GM12878 (cell line): ENCODE results near the gene ZNF701. TPM values are rescaled to one million over a fixed set of nuclear protein-coding genes. Genes with fewer than 3 reads are reported as not detected.

Experiments
- ATAC-seq: fragments of 200-7000 bp; cut with Tn5 transposase; 3 replicates; pipeline ENCODE4 v1.9.1; 2020; ENCODE audit warnings: mild to moderate bottlenecking, moderate library complexity
- BruUV-seq: library from RNA; stranded (reverse); fragments of 400-500 nt; replicated peaks from 2 replicates; lab custom pipeline; 2021; lab: Mats Ljungman, UMichigan
- CTCF ChIA-PET: fragments of 300-600 bp; sonication (Branson Sonifier 250); formaldehyde crosslinking; extraction: SDS; loops from one replicate; lab custom pipeline; 2021; ENCODE audit warnings: inconsistent platforms; lab: Yijun Ruan, JAX
- POLR2A ChIA-PET: fragments of 350-600 bp; formaldehyde crosslinking; extraction: SDS; loops from one replicate; lab custom pipeline; 2021; ENCODE audit warnings: inconsistent platforms; lab: Charles Lee
- RAD21 ChIA-PET: fragments of 300-600 bp; sonication (Branson Sonifier 250); formaldehyde crosslinking; loops from one replicate; lab custom pipeline; 2023; ENCODE audit warnings: antibody characterized with exemption; ENCODE audit not compliant: unreplicated experiment; lab: Charles Lee
- SMC1A ChIA-PET: fragments of 300-600 bp; sonication (Branson Sonifier 250); formaldehyde crosslinking; loops from one replicate; lab custom pipeline; 2023; ENCODE audit not compliant: unreplicated experiment, uncharacterized antibody; lab: Charles Lee
- DNase-seq: peaks from one replicate; pipeline ENCODE4 v3.0.0-alpha.2; 2011; ENCODE audit warnings: low read depth, low spot score
- FAIRE-seq: peaks from 3 replicates; lab custom pipeline; 2011; peaks lifted over from hg19 to GRCh38; lab: Jason Lieb, UNC
- H2AFZ ChIP-seq: 2 replicates; pipeline ENCODE4 v1.6.0; 2011; ENCODE audit warnings: low read depth, low read length, control low read depth; ENCODE audit not compliant: control insufficient read depth
- H3K27ac ChIP-seq: 2 replicates; pipeline ENCODE4 v1.5.1; 2011; ENCODE audit warnings: control low read depth; ENCODE audit not compliant: control insufficient read depth, insufficient read depth
- H3K27me3 ChIP-seq, 2 experiments: replicated peaks in 1 of 2; 2 replicates each; pipeline versions ENCODE4 v1.6.0 to v1.6.1; 2011; ENCODE audit warnings: low read length in 1 of 2; ENCODE audit not compliant: control insufficient read depth in 2 of 2, insufficient read depth in 2 of 2
- H3K36me3 ChIP-seq, 2 experiments: 2 replicates each; pipeline ENCODE4 v1.5.1; 2011; ENCODE audit warnings: low read length in 1 of 2; ENCODE audit not compliant: control insufficient read depth in 2 of 2, insufficient read depth in 2 of 2
- H3K4me1 ChIP-seq: 2 replicates; pipeline ENCODE4 v1.6.1; 2011; ENCODE audit warnings: mild to moderate bottlenecking, low read length, moderate library complexity, mixed read lengths; ENCODE audit not compliant: control insufficient read depth, insufficient read depth
- H3K4me2 ChIP-seq: 2 replicates; pipeline ENCODE4 v1.6.0; 2011; ENCODE audit warnings: control low read depth; ENCODE audit not compliant: control insufficient read depth, insufficient read depth
- H3K4me3 ChIP-seq: fragments of 200-600 bp; sonication (generic); 2 replicates; pipeline ENCODE4 v1.5.1; 2016
- H3K79me2 ChIP-seq: 2 replicates; pipeline ENCODE4 v1.6.0; 2011; ENCODE audit warnings: low read length; ENCODE audit not compliant: control insufficient read depth, insufficient read depth
- H3K9ac ChIP-seq: 2 replicates; pipeline ENCODE4 v1.8.0; 2011; ENCODE audit warnings: low read length, control low read depth, mixed read lengths; ENCODE audit not compliant: control insufficient read depth, insufficient read depth
- H3K9me3 ChIP-seq: replicated peaks from 3 replicates; pipeline ENCODE4 v1.5.1; 2011; ENCODE audit warnings: mild to moderate bottlenecking, low read length; ENCODE audit not compliant: control insufficient read depth, insufficient read depth
- H4K20me1 ChIP-seq: 2 replicates; pipeline ENCODE4 v1.6.0; 2011; ENCODE audit not compliant: control insufficient read depth, insufficient read depth
- CUX1 ChIP-seq: IDR thresholded peaks from 2 replicates; pipeline ENCODE4 v1.6.1; 2012; ENCODE audit warnings: improper control_type of control experiment, low read depth, low read length; ENCODE audit not compliant: insufficient replicate concordance
- TAF1 ChIP-seq: IDR thresholded peaks from 2 replicates; pipeline ENCODE4 v1.6.1; 2011; ENCODE audit warnings: mild to moderate bottlenecking, low read depth, low read length, borderline replicate concordance
- ZBED1 ChIP-seq: IDR thresholded peaks from 2 replicates; pipeline ENCODE4 v1.6.1; 2016; ENCODE audit warnings: borderline replicate concordance
- WGBS: methylation state at CpG from one replicate; pipeline ENCODE4 v1.1.6; 2016; ENCODE audit warnings: low lambda C conversion rate; ENCODE audit not compliant: insufficient replicate concordance, insufficient coverage; ENCODE audit errors: missing lambda C conversion rate; 5-methylcytosine and 5-hydroxymethylcytosine counted together
- in situ Hi-C: fragments of 300-500 bp; cut with MboI; formaldehyde crosslinking; loops from 9 replicates; pipeline ENCODE4 v1.14.3; 2018; ENCODE audit warnings: mixed read lengths
- intact Hi-C: fragments of 100-400 bp; cut with micrococcal nuclease; formaldehyde crosslinking; loops from one replicate; pipeline ENCODE4 v1.14.2; 2022; ENCODE audit not compliant: unreplicated experiment
- polyA plus RNA-seq, 11 experiments: library from polyadenylated mRNA; depleted of rRNA in 4 of 11; unstranded in 6 of 11; stranded (reverse) in 5 of 11; fragments of >200 nt; fragmentation: Nextera tagmentation in 4 of 11; fragmentation: Illumina TruSeq in 1 of 11; extraction: Ambion mirVana in 4 of 11; extraction: Trizol in 1 of 11; gene quantifications; 1 replicate in 1 of 11; 2 replicates in 10 of 11; pipeline versions ENCODE4 v1.2.1 to v1.2.3, GENCODE V29; 2011 to 2016; ENCODE audit warnings: inconsistent platforms in 2 of 11, missing spikeins in 2 of 11, low read depth in 1 of 11
- total RNA-seq, 4 experiments: library from RNA; depleted of rRNA in 3 of 4; stranded (reverse); fragments of >200 nt in 3 of 4; fragmentation: Illumina TruSeq in 1 of 4; extraction: Trizol in 1 of 4; gene quantifications; 2 replicates each; pipeline versions ENCODE4 v1.2.1 to v1.2.3, GENCODE V29; 2013 to 2021
- TF ChIP-seq, protein P1 (sequence below): fragments of 450-650 bp; IDR thresholded peaks from 2 replicates; pipeline ENCODE4 v1.6.1; 2018; ENCODE audit warnings: borderline replicate concordance, mild to moderate bottlenecking; ENCODE audit not compliant: partially characterized antibody
- TF ChIP-seq, protein P2 (sequence below): IDR thresholded peaks from 2 replicates; pipeline ENCODE4 v1.6.1; 2012; ENCODE audit warnings: low read length, inconsistent platforms

Gene ZNF701
- total and polyA plus RNA-seq, 10 of the 15 experiments (the other 5 are each of a cell fraction or from before 2014, with no cell fraction given), result 3.1 to 18.1 (median 8.0) TPM

GRCh38 chr19:52566121-52566520 lies 4.0 kb upstream of the ZNF701 start (continued):
- no peak for TF ChIP-seq CUX1

GRCh38 chr19:52566588-52566987 lies 3.5 kb upstream of the ZNF701 start:
- Histone ChIP-seq H3K9me3 (peaks cover 14% of the 10 kb centered on the region), H3K27ac (no peak overlapping the region), H3K4me1 (no peaks in the 10 kb centered on the region), H3K4me3 (no peak overlapping the region), H4K20me1 (no peaks in the 10 kb centered on the region), H3K36me3 (no peaks in the 10 kb centered on the region; a peak in 1 of 4 replicates), H3K27me3 (no peaks in the 10 kb centered on the region), H3K4me2 (no peak overlapping the region), H3K79me2 (peaks cover 9% of the 10 kb centered on the region), H2AFZ (no peak overlapping the region), H3K9ac (no peak overlapping the region)
- DNase-seq, result no peak
- no TSS peak for BruUV-seq
- no peak for ATAC-seq
- ChIA-PET SMC1A (interaction anchor here (1.2 to 1.8 kb wide), 2 partner anchors 21 to 33 kb away, joined by 4 to 5 read pairs; no protein-coding TSS in a partner anchor), RAD21 (interaction anchor here (1.2 kb wide), 1 partner anchor 197 kb away, joined by 3 read pairs; the partner anchor contains the start of gene ZNF880), CTCF (interaction anchor here (1.0 kb wide), 1 partner anchor 10 kb away, joined by 4 read pairs; no protein-coding TSS in a partner anchor), POLR2A (interaction anchor here (0.6 kb wide), 1 partner anchor 16 kb away, joined by 3 read pairs; no protein-coding TSS in a partner anchor)
- in situ Hi-C loops, result no loop called here
- FAIRE-seq, result no peak
- TF ChIP-seq ZBED1 (no peak), TAF1 (no peak)
- TF ChIP-seq, protein P1, sequence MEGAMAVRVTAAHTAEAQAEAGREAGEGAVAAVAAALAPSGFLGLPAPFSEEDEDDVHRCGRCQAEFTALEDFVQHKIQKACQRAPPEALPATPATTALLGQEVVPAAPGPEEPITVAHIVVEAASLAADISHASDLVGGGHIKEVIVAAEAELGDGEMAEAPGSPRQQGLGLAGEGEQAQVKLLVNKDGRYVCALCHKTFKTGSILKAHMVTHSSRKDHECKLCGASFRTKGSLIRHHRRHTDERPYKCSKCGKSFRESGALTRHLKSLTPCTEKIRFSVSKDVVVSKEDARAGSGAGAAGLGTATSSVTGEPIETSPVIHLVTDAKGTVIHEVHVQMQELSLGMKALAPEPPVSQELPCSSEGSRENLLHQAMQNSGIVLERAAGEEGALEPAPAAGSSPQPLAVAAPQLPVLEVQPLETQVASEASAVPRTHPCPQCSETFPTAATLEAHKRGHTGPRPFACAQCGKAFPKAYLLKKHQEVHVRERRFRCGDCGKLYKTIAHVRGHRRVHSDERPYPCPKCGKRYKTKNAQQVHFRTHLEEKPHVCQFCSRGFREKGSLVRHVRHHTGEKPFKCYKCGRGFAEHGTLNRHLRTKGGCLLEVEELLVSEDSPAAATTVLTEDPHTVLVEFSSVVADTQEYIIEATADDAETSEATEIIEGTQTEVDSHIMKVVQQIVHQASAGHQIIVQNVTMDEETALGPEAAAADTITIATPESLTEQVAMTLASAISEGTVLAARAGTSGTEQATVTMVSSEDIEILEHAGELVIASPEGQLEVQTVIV, result no peak
- TF ChIP-seq, protein P2, sequence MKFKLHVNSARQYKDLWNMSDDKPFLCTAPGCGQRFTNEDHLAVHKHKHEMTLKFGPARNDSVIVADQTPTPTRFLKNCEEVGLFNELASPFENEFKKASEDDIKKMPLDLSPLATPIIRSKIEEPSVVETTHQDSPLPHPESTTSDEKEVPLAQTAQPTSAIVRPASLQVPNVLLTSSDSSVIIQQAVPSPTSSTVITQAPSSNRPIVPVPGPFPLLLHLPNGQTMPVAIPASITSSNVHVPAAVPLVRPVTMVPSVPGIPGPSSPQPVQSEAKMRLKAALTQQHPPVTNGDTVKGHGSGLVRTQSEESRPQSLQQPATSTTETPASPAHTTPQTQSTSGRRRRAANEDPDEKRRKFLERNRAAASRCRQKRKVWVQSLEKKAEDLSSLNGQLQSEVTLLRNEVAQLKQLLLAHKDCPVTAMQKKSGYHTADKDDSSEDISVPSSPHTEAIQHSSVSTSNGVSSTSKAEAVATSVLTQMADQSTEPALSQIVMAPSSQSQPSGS, result no peak
- WGBS, result 98% methylated on average over 2 of the region's 2 CpGs
- intact Hi-C loops, result no loop called here
